WTC11 (cell line): ENCODE results near the gene NOP56. TPM values are rescaled to one million over a fixed set of nuclear protein-coding genes. Genes with fewer than 3 reads are reported as not detected.
"Not testable (repeated sequence)": the region's sequence is repeated elsewhere in the genome, so short reads cannot be mapped to it uniquely, and the experiment has no call there.

ENCODE experiments used
- ATAC-seq: fragments of 200-7000 bp; cut with Tn5 transposase; 2 replicates; pipeline ENCODE4 v1.10.0; 2021; ENCODE audit warnings: mild to moderate bottlenecking, moderate library complexity
- CTCF ChIA-PET: fragments of 300-600 bp; sonication (Branson Sonifier 250); formaldehyde crosslinking; loops from one replicate; lab custom pipeline; 2021; ENCODE audit warnings: antibody characterized with exemption; lab: Charles Lee
- POLR2A ChIA-PET: fragments of 350-600 bp; sonication (Branson Sonifier 250); formaldehyde crosslinking; loops from one replicate; lab custom pipeline; 2021; ENCODE audit warnings: antibody characterized with exemption; lab: Charles Lee
- DNase-seq: peaks from one replicate; pipeline ENCODE4 v3.0.0; 2021; ENCODE audit warnings: low spot score
- H3K27ac Mint-ChIP-seq: 2 replicates; pipeline ENCODE4 v1.8.0; 2021; ENCODE audit warnings: mixed read lengths
- H3K27me3 Mint-ChIP-seq: 2 replicates; pipeline ENCODE4 v1.8.0; 2021; ENCODE audit warnings: low read depth, mild to moderate bottlenecking, moderate library complexity, mixed read lengths
- H3K36me3 Mint-ChIP-seq: 2 replicates; pipeline ENCODE4 v1.8.0; 2021; ENCODE audit warnings: mixed read lengths
- H3K4me1 Mint-ChIP-seq: 2 replicates; pipeline ENCODE4 v1.8.0; 2022; ENCODE audit warnings: mixed read lengths
- H3K4me3 Mint-ChIP-seq: 2 replicates; pipeline ENCODE4 v1.8.0; 2021; ENCODE audit warnings: mild to moderate bottlenecking, moderate library complexity, mixed read lengths
- H3K9me3 Mint-ChIP-seq: 2 replicates; pipeline ENCODE4 v1.8.0; 2021; ENCODE audit warnings: mixed read lengths
- EMX1 ChIP-seq: fragments of 250-450 bp; sonication (Bioruptor Pico); IDR thresholded peaks from 2 replicates; pipeline ENCODE4 v1.8.0; 2021; ENCODE audit warnings: mild to moderate bottlenecking
- GABPB1 ChIP-seq: sonication (generic); formaldehyde crosslinking; IDR thresholded peaks from 2 replicates; pipeline ENCODE4 v1.8.1; 2023; ENCODE audit warnings: mild to moderate bottlenecking, missing genetic modification reagents
- GTF2I ChIP-seq: fragments of 250-450 bp; sonication (Bioruptor Pico); conservative IDR thresholded peaks from 2 replicates; pipeline ENCODE4 v1.4.0; 2021; ENCODE audit warnings: mild to moderate bottlenecking
- NR3C1 ChIP-seq: sonication (generic); formaldehyde crosslinking; conservative IDR thresholded peaks from 2 replicates; pipeline ENCODE4 v1.8.1; 2023; ENCODE audit warnings: low read depth, mild to moderate bottlenecking, missing genetic modification reagents
- TP53 ChIP-seq: sonication (generic); formaldehyde crosslinking; IDR thresholded peaks from 2 replicates; pipeline ENCODE4 v1.8.1; 2023; ENCODE audit warnings: mild to moderate bottlenecking, missing genetic modification reagents
- ZNF121 ChIP-seq: sonication (generic); formaldehyde crosslinking; IDR thresholded peaks from 2 replicates; pipeline ENCODE4 v1.8.0; 2023; ENCODE audit warnings: missing genetic modification reagents
- ZNF232 ChIP-seq: sonication (generic); formaldehyde crosslinking; IDR thresholded peaks from 2 replicates; pipeline ENCODE4 v1.8.0; 2022; ENCODE audit warnings: mild to moderate bottlenecking, missing genetic modification reagents
- ZNF317 ChIP-seq: sonication (generic); formaldehyde crosslinking; IDR thresholded peaks from 2 replicates; pipeline ENCODE4 v1.8.1; 2023; ENCODE audit warnings: low read depth, mild to moderate bottlenecking, moderate library complexity, missing genetic modification reagents, borderline replicate concordance
- ZNF396 ChIP-seq: fragments of 250-450 bp; sonication (Bioruptor Pico); IDR thresholded peaks from 2 replicates; pipeline ENCODE4 v1.8.0; 2021; ENCODE audit warnings: mild to moderate bottlenecking, moderate library complexity, borderline replicate concordance
- total RNA-seq: library from RNA; stranded (reverse); gene quantifications from 3 replicates; pipeline ENCODE4 v1.2.3, GENCODE V29; 2021
- TF ChIP-seq, protein P1 (sequence below): fragments of 200-600 bp; IDR thresholded peaks from 2 replicates; pipeline ENCODE4 v1.8.0; 2022; ENCODE audit warnings: antibody characterized with exemption
- TF ChIP-seq, protein P2 (sequence below): sonication (generic); formaldehyde crosslinking; IDR thresholded peaks from 2 replicates; pipeline ENCODE4 v1.8.0; 2022; ENCODE audit warnings: mild to moderate bottlenecking, missing genetic modification reagents
- TF ChIP-seq, protein P3 (sequence below): sonication (generic); formaldehyde crosslinking; IDR thresholded peaks from 2 replicates; pipeline ENCODE4 v1.8.1; 2022; ENCODE audit warnings: mild to moderate bottlenecking, missing genetic modification reagents, moderate library complexity, borderline replicate concordance
- TF ChIP-seq, protein P4 (sequence below): fragments of 250-450 bp; sonication (Bioruptor Pico); IDR thresholded peaks from 2 replicates; pipeline ENCODE4 v1.8.0; 2021; ENCODE audit warnings: mild to moderate bottlenecking
- TF ChIP-seq, protein P5 (sequence below): sonication (generic); formaldehyde crosslinking; IDR thresholded peaks from 2 replicates; pipeline ENCODE4 v1.8.0; 2023; ENCODE audit warnings: mild to moderate bottlenecking, missing genetic modification reagents

NOP56 gene
- total RNA-seq, 1 experiment from 2014 or later = 634 TPM

DNA sequence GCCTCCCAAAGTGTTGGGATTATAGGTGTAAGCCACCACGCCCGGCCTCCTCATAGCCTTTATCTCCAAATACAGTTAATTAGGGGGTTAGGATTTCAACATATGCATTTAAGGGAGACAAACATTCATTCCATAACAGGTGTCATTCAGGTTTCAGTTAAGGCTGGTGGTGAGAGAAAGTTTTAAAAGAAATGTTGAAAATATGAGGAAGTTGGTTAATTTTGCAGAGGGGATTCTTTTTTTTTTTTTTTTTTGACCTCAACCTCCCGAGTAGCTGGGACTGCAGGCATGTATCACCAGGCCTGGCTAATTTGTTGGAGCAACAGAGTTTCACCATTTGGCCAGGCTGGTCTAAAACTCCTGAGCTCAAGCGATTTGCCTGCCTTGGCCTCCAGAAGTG, 27.6 kb downstream of the NOP56 start (continued):
- TF ChIP-seq GTF2I (CRISPR knock-in tag) (no peak), NR3C1 (CRISPR knock-in tag) (no peak), EMX1 (no peak)
- TF ChIP-seq, protein P1, sequence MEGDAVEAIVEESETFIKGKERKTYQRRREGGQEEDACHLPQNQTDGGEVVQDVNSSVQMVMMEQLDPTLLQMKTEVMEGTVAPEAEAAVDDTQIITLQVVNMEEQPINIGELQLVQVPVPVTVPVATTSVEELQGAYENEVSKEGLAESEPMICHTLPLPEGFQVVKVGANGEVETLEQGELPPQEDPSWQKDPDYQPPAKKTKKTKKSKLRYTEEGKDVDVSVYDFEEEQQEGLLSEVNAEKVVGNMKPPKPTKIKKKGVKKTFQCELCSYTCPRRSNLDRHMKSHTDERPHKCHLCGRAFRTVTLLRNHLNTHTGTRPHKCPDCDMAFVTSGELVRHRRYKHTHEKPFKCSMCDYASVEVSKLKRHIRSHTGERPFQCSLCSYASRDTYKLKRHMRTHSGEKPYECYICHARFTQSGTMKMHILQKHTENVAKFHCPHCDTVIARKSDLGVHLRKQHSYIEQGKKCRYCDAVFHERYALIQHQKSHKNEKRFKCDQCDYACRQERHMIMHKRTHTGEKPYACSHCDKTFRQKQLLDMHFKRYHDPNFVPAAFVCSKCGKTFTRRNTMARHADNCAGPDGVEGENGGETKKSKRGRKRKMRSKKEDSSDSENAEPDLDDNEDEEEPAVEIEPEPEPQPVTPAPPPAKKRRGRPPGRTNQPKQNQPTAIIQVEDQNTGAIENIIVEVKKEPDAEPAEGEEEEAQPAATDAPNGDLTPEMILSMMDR = no peak
- TF ChIP-seq, protein P2, sequence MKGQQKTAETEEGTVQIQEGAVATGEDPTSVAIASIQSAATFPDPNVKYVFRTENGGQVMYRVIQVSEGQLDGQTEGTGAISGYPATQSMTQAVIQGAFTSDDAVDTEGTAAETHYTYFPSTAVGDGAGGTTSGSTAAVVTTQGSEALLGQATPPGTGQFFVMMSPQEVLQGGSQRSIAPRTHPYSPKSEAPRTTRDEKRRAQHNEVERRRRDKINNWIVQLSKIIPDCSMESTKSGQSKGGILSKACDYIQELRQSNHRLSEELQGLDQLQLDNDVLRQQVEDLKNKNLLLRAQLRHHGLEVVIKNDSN (CRISPR knock-in tag) = no peak

DNA sequence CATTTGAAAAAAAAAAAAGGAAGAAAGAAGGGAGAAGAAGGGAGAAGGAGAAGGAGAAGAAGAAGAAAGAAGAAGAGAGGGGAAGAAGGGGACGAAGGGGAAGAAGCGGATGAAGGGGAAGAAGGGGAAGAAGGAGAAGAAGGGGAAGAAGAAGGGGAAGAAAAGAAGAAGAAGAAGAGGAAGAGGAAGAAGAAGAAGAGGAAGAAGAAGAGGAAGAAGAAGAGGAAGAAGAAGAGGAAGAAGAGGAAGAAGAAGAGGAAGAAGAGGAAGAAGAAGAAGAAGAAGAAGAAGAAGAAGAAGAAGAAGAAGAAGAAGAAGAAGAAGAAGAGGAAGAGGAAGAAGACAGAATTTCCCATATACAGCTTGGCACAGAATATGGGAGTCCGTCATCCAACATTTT, 29.6 kb downstream of the NOP56 start:
- ATAC-seq, H3K4me1 Mint-ChIP-seq, DNase-seq, H3K4me3 Mint-ChIP-seq, H3K27ac Mint-ChIP-seq, CTCF ChIA-PET, POLR2A ChIA-PET, H3K9me3 Mint-ChIP-seq, H3K36me3 Mint-ChIP-seq: not testable (repeated sequence)
- peaks cover 72% of the 10 kb centered on the region for H3K27me3 Mint-ChIP-seq

DNA sequence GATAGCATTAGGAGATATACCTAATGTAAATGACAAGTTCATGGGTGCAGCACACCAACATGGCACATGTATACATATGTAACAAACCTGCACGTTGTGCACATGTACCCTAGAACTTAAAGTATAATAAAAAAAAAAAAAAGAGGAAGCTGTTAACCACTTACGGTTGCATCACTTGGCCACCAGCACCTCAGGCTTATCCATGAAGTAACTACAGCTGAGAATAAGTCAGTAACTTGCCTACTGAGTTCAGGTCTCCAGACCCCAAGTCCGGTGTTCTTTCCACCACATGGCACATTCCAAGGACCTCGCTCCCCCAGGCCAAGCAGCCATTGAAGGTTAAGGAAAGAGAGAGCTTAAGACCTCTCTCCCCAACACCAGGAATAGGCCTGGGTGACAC, 32.4 kb downstream of the NOP56 start:
- H3K4me1 Mint-ChIP-seq, H3K27ac Mint-ChIP-seq, POLR2A ChIA-PET, H3K36me3 Mint-ChIP-seq, H3K4me3 Mint-ChIP-seq, DNase-seq, H3K9me3 Mint-ChIP-seq, ATAC-seq: not testable (repeated sequence)
- H3K27me3 Mint-ChIP-seq = peaks cover 89% of the 10 kb centered on the region
- CTCF ChIA-PET = interaction anchor here (2.6 to 5.2 kb wide), 2 partner anchors 10 to 68 kb away, joined by 12 to 120 read pairs; no protein-coding TSS in a partner anchor

DNA sequence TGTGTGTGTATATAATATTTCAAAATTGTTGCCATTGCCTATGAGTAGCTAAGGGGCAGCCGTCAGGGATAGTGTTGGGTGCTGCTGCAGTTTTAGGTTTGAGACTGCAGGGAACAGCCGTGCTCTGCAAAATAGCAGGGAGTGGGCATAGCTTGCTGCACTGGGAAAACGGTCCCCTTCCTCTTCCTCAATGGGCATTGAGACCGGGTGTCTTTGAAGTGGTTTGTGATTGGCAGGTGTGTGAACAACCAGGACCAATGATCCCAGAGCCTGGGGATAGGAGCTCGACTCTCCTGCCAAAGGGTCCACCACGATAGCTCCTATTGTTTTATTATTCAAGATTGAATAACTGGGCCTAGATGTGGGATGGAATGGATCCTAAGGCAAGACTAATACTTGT, 35.1 kb downstream of the NOP56 start:
- TF ChIP-seq, protein P3, sequence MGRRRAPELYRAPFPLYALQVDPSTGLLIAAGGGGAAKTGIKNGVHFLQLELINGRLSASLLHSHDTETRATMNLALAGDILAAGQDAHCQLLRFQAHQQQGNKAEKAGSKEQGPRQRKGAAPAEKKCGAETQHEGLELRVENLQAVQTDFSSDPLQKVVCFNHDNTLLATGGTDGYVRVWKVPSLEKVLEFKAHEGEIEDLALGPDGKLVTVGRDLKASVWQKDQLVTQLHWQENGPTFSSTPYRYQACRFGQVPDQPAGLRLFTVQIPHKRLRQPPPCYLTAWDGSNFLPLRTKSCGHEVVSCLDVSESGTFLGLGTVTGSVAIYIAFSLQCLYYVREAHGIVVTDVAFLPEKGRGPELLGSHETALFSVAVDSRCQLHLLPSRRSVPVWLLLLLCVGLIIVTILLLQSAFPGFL (CRISPR knock-in tag) = no peak
- no peak for TF ChIP-seq ZNF317 (CRISPR knock-in tag)
- no peak for TF ChIP-seq ZNF396 (CRISPR knock-in tag)
- no peak for TF ChIP-seq GABPB1 (CRISPR knock-in tag)
- no peak for TF ChIP-seq ZNF121 (CRISPR knock-in tag)
- TF ChIP-seq ZNF232 (CRISPR knock-in tag) = no peak
- TF ChIP-seq TP53 (CRISPR knock-in tag) = no peak
- TF ChIP-seq, protein P4, sequence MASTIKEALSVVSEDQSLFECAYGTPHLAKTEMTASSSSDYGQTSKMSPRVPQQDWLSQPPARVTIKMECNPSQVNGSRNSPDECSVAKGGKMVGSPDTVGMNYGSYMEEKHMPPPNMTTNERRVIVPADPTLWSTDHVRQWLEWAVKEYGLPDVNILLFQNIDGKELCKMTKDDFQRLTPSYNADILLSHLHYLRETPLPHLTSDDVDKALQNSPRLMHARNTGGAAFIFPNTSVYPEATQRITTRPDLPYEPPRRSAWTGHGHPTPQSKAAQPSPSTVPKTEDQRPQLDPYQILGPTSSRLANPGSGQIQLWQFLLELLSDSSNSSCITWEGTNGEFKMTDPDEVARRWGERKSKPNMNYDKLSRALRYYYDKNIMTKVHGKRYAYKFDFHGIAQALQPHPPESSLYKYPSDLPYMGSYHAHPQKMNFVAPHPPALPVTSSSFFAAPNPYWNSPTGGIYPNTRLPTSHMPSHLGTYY (CRISPR knock-in tag) = no peak
- TF ChIP-seq, protein P5, sequence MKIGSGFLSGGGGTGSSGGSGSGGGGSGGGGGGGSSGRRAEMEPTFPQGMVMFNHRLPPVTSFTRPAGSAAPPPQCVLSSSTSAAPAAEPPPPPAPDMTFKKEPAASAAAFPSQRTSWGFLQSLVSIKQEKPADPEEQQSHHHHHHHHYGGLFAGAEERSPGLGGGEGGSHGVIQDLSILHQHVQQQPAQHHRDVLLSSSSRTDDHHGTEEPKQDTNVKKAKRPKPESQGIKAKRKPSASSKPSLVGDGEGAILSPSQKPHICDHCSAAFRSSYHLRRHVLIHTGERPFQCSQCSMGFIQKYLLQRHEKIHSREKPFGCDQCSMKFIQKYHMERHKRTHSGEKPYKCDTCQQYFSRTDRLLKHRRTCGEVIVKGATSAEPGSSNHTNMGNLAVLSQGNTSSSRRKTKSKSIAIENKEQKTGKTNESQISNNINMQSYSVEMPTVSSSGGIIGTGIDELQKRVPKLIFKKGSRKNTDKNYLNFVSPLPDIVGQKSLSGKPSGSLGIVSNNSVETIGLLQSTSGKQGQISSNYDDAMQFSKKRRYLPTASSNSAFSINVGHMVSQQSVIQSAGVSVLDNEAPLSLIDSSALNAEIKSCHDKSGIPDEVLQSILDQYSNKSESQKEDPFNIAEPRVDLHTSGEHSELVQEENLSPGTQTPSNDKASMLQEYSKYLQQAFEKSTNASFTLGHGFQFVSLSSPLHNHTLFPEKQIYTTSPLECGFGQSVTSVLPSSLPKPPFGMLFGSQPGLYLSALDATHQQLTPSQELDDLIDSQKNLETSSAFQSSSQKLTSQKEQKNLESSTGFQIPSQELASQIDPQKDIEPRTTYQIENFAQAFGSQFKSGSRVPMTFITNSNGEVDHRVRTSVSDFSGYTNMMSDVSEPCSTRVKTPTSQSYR (CRISPR knock-in tag) = no peak
- Mint-ChIP-seq H3K4me1 (peaks cover 21% of the 10 kb centered on the region), H3K27me3 (peaks cover 93% of the 10 kb centered on the region), H3K36me3 (peaks cover 5% of the 10 kb centered on the region), H3K27ac (no peak overlapping the region), H3K4me3 (no peak overlapping the region), H3K9me3 (no peaks in the 10 kb centered on the region)
- DNase-seq (no peak), ATAC-seq (no peak)
- ChIA-PET POLR2A (no interaction called here), CTCF (interaction anchor here (0.6 to 5.2 kb wide), 9 partner anchors 13 to 163 kb away, joined by 3 to 120 read pairs (median 12); no protein-coding TSS in a partner anchor)
